Left ventricle myocardium superior (tissue), 1 donor: ENCODE results near the gene HSD17B4. TPM values are rescaled to one million over a fixed set of nuclear protein-coding genes. Genes with fewer than 3 reads are reported as not detected.
A peak's percentile ranks its signal among the peaks of the same experiment; 100 is the strongest.
"Not testable (repeated sequence)": the region's sequence is repeated elsewhere in the genome, so short reads cannot be mapped to it uniquely, and the experiment has no call there.

Source experiments
- ATAC-seq: fragments of 200-7000 bp; cut with Tn5 transposase; one replicate; pipeline ENCODE4 v1.9.1; 2020; ENCODE audit warnings: mild to moderate bottlenecking, moderate library complexity
- DNase-seq: peaks from one replicate; pipeline ENCODE4 v3.0.0-alpha.2; 2020
- intact Hi-C: fragments of 100-400 bp; cut with micrococcal nuclease; formaldehyde crosslinking; loops from one replicate; pipeline ENCODE4 v1.11.0; 2022
- total RNA-seq: library from RNA; stranded (reverse); fragmentation: NEBNext Ultra II Directional; extraction: Animal tissue kit (Norgen Biotek cat#: 25700); gene quantifications from one replicate; pipeline ENCODE4 v1.2.1, GENCODE V29; 2021
- donor health status: DM: no; HTN: yes; CAD: no; lungs with severe emphysema.

The HSD17B4 gene
- total RNA-seq, 1 donor from 2014 or later = 290 TPM

- ATAC-seq, intact Hi-C loops, DNase-seq: not testable (repeated sequence)
Measured at GRCh38 chr5:119428166-119428565, 24.1 kb upstream of the HSD17B4 start.

GRCh38 chr5:119428574-119428973 is 23.7 kb upstream of the HSD17B4 start:
- ATAC-seq, intact Hi-C loops, DNase-seq: not testable (repeated sequence)

DNA sequence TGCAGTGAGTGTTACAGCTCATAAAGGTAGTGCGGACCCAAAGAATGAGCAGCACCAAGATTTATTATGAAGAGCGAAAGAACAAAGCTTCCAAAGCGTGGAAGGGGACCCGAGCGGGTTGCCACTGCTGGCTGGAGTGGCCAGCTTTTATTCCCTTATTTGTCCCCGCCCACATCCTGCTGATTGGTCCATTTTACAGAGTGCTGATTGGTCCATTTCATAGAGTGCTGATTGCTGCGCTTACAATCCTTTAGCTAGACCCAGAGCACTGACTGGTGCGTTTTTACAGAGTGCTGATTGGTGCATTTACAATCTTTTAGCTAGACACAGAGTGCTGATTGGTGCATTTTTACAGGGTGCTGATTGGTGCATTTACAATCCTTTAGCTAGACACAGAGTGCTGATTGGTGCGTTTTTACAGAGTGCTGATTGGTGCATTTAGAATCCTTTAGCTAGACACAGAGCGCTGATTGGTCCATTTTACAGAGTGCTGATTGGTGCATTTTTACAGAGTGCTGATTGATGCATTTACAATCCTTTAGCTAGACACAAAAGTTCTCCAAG is 19.5 kb upstream of the HSD17B4 start:
- intact Hi-C loops, ATAC-seq, DNase-seq: not testable (repeated sequence)

- ATAC-seq = peak; percentile 42
- intact Hi-C loops = no loop called here
- DNase-seq = peak; percentile 74
Measured at GRCh38 chr5:119435436-119436132, 16.7 kb upstream of the HSD17B4 start.

GRCh38 chr5:119437785-119438586 is 14.3 kb upstream of the HSD17B4 start:
- intact Hi-C loops, ATAC-seq, DNase-seq: not testable (repeated sequence)

DNA sequence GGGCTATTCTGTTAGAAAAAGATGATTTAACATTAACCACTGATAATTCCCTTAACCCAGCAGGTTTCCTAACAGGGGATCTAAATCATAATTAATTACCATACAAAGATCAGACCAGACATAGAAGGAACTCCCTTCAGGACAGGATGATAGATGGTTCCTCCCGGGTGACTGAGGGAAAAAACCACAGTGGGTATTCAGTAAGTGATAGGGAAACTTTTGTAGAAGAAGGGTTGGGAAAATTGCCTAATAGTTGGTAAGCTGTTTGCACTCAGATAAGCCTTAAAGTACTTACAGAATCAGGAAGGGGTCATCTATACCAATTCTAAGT is 13.7 kb upstream of the HSD17B4 start:
- intact Hi-C loops, DNase-seq, ATAC-seq: not testable (repeated sequence)

DNA sequence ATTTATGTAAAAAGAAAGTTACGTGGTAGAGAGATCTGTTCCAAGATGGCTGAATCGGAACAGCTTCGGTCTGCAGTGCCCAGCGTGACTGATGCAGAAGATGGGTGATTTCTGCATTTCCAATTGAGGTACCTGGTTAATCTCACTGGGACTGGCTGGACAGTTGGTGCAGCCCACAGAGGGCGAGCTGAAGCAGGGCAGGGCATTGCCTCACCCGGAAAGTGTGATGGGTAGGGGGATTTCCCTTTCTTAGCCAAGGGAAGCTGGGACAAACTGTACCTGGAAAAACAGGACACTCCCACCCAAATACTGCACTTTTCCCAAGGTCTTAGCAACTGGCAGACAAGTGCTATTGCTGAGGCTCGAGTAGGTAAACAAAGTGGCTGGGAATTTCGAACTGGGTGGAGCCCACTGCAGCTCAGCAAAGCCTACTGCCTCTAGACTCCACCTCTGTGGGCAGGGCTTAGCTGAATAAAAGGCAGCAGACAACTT is 13.1 kb upstream of the HSD17B4 start:
- DNase-seq = no peak
- intact Hi-C loops = no loop called here
- ATAC-seq = no peak

GRCh38 chr5:119439632-119440031 is 12.7 kb upstream of the HSD17B4 start:
- DNase-seq, ATAC-seq, intact Hi-C loops: not testable (repeated sequence)

- ATAC-seq, DNase-seq, intact Hi-C loops: not testable (repeated sequence)
Measured at GRCh38 chr5:119444643-119445042, 7.7 kb upstream of the HSD17B4 start.

GRCh38 chr5:119445544-119445943 is 6.8 kb upstream of the HSD17B4 start:
- intact Hi-C loops = no loop called here
- ATAC-seq = no peak
- DNase-seq = no peak

DNA sequence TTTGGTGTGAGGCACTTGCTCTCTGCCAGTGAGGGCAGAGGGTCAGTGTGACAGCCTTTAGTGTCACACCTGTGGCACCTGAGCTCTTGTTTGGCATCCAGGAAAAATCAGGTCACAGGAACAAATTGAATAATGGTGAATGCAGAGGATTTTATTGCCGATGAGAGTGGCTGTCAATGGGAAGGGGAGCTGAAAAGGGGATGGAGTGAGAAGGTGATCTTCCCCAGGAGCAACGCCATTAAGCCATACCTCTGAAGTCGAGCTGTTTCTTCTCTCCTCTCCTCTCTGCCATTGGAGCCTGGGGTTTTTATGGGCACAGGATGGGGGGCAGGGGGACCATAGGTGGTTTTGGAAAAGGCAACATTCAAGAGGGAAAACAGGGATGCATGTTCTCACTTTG is 2.4 kb upstream of the HSD17B4 start:
- DNase-seq = no peak
- intact Hi-C loops = no loop called here

GRCh38 chr5:119450627-119451026 is 1.7 kb upstream of the HSD17B4 start:
- DNase-seq, ATAC-seq, intact Hi-C loops: not testable (repeated sequence)

More for the DNA sequence above, 2.4 kb upstream of the HSD17B4 start:
- ATAC-seq = no peak

DNA sequence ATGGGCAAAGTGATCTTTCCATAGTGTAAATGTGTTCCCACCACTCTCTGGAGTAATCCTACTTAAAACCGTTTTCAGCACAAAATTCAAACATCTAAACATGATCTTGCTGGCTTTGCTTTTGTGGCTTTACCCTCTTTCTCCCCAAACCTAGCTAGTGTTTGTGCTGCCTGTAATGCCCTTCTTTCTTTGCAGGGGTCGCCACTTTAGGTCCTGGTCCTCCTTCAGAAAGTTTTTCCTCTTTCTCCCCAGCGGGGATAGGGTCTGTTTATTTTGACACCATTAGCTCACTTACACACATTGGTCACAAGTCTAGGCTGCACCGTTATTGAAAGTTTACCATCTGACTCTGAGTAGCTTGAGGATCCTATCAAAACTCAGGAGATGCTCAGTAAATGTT is 736 bp upstream of the HSD17B4 start:
- DNase-seq = no peak
- no peak for ATAC-seq
- intact Hi-C loops = no loop called here

DNA sequence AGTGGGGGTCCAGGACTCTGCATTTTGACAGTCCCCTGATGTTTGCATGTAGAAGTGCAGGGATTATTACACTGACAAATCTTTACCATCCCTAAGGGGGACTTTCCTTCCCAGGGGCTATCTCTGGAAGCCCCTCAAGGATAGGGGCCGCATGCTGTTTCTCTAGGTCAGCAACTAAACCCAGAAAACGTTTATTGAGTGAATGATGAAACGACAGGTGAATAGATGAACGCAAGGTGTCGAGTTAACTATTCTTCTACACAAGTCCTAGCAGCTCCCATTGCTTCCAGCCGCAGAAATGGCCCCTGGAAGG is 281 bp upstream of the HSD17B4 start:
- intact Hi-C loops = no loop called here
- DNase-seq (no peak), ATAC-seq (no peak)

DNA sequence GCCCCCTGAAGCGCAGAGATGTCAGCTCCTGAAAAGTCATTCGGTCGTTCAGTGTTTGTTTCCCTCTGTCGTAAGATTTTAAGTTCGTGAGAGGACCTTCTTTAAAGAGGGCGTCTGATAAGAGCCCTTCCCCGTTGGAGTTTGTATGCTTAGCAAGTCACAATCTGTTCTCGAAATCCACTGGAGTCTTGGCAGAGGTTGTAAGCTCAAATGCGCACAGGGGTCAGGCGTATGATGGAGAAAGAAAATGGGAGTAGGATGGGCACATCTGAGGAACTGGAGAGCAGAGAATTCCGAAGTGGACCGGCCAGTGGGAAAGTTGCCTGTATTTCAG is 710 bp downstream of the HSD17B4 start:
- intact Hi-C loops = no loop called here
- ATAC-seq = peak; percentile 62

DNA sequence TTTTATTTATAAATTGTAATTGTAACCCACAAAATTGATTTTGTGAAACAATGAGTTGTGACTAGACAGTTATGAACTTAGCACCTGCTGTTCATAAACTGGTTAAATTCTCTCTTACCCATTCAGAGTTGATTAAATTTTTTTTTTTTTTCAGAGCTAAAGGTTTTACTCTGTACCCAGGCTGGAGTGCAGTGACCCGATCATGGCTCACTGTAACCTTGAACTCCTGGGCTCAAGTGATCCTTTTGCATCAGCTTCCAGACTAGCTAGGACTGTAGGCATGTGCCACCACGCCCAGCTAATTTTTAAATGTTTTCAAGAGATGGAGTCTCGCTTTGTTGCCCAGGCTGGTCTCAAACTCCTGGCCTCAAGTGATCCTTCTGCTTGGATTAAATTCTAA is 1.9 kb downstream of the HSD17B4 start:
- intact Hi-C loops = no loop called here
- no peak for DNase-seq
- no peak for ATAC-seq

More for the DNA sequence above, 710 bp downstream of the HSD17B4 start:
- DNase-seq = no peak

GRCh38 chr5:119458911-119459632 is 6.8 kb downstream of the HSD17B4 start:
- intact Hi-C loops = no loop called here
- no peak for DNase-seq
- no peak for ATAC-seq

GRCh38 chr5:119465640-119466039 is 13.3 kb downstream of the HSD17B4 start:
- DNase-seq = no peak
- intact Hi-C loops = no loop called here
- no peak for ATAC-seq

DNA sequence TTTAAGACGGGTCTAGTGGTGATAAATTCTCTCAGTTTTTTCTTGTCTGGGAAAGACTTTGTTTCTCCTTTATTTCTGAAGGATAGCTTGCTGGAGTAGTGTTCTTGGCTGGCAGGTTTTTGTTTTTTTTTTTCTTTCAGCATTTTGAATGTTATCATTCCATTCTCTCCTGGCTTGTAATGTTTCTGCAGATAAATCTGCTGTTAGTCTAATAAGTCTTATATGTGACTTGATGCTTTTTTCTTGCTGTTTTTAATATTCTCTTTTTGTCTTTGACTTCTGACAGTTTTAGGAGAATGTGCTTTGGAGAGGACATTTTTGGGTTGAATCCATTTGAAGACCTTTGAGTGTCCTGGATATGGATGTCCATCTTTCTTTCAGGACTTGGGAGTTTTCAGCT is 16.0 kb downstream of the HSD17B4 start:
- DNase-seq = no peak
- intact Hi-C loops = no loop called here
- ATAC-seq = no peak
